Kidney (tissue), 14 donors: ENCODE results near the gene CORO2A. TPM values are rescaled to one million over a fixed set of nuclear protein-coding genes. Genes with fewer than 3 reads are reported as not detected.

Experiments used
- DNase-seq, 5 donors: peaks; one replicate each; pipeline ENCODE4 v3.0.0-alpha.2; 2013 to 2020
- FAIRE-seq: peaks from 2 replicates; lab custom pipeline; 2012; peaks lifted over from hg19 to GRCh38; lab: Jason Lieb, UNC
- H3K27ac ChIP-seq, 2 donors: one replicate each; pipeline ENCODE4 v1.7.0; 2013; ENCODE audit warnings: low read depth in 2 of 2, low read length in 2 of 2, inconsistent platforms in 1 of 2
- H3K27me3 ChIP-seq: one replicate; pipeline ENCODE4 v1.7.1; 2013; ENCODE audit warnings: low read length, inconsistent platforms; ENCODE audit not compliant: control insufficient read depth, insufficient read depth
- H3K36me3 ChIP-seq, 3 donors: one replicate each; pipeline versions ENCODE4 v1.7.0 to v1.7.1; 2013; ENCODE audit warnings: low read length in 3 of 3, control low read depth in 1 of 3, inconsistent platforms in 1 of 3; ENCODE audit not compliant: insufficient read depth in 3 of 3, control insufficient read depth in 2 of 3
- H3K4me1 ChIP-seq, 3 donors: one replicate each; pipeline versions ENCODE4 v1.7.0 to v1.7.1; 2013; ENCODE audit warnings: low read length in 3 of 3, inconsistent platforms in 1 of 3, low read depth in 1 of 3; ENCODE audit not compliant: control insufficient read depth in 2 of 3, insufficient read depth in 2 of 3
- H3K4me3 ChIP-seq, 3 donors: one replicate each; pipeline versions ENCODE4 v1.7.0 to v1.8.1; 2013; ENCODE audit warnings: low read length in 3 of 3, control low read depth in 1 of 3, inconsistent platforms in 1 of 3
- H3K9ac ChIP-seq, 3 donors: one replicate each; pipeline versions ENCODE4 v1.7.0 to v1.7.1; 2013; ENCODE audit warnings: low read length in 3 of 3, control low read depth in 1 of 3, inconsistent platforms in 1 of 3
- H3K9me3 ChIP-seq, 3 donors: one replicate each; pipeline versions ENCODE4 v1.7.0 to v1.7.1; 2013; ENCODE audit warnings: low read length in 3 of 3, control low read depth in 1 of 3, inconsistent platforms in 1 of 3; ENCODE audit not compliant: control insufficient read depth in 2 of 3, insufficient read depth in 1 of 3
- CTCF ChIP-seq: IDR thresholded peaks from 3 replicates; pipeline ENCODE4 v1.5.1; 2012; ENCODE audit warnings: mild to moderate bottlenecking, moderate library complexity, borderline replicate concordance; ENCODE audit not compliant: insufficient read depth; ENCODE audit errors: extremely low read depth
- intact Hi-C: fragments of 100-400 bp; cut with DNase I; formaldehyde crosslinking; loops from one replicate; pipeline ENCODE4 v1.11.1; 2022
- polyA plus RNA-seq: library from polyadenylated mRNA; stranded (reverse); fragments of 350-450 nt; fragmentation: Illumina TruSeq; extraction: RNeasy Lipid Tissue Mini Kit (QIAGEN cat#74804); gene quantifications from one replicate; pipeline ENCODE4 v1.2.3, GENCODE V29; 2014; ENCODE audit warnings: low read depth, low replicate concordance; ENCODE audit not compliant: insufficient read depth
- total RNA-seq: library from RNA; stranded (reverse); fragmentation: NEBNext Ultra II Directional; extraction: Animal tissue kit (Norgen Biotek cat#: 25700); gene quantifications from one replicate; pipeline ENCODE4 v1.2.1, GENCODE V29; 2021
- donor health status: control.
- donor health status: control.
- donor health status: control.
- donor health status: control.
- donor health status: control.
- donor health status: DM: yes; HTN: yes; CAD: no.
- donor health status: Normal renal cell carcinoma (clear cell type).

CORO2A gene
- total and polyA plus RNA-seq, 2 donors from 2014 or later, result 0.90 to 5.3 TPM

DNA sequence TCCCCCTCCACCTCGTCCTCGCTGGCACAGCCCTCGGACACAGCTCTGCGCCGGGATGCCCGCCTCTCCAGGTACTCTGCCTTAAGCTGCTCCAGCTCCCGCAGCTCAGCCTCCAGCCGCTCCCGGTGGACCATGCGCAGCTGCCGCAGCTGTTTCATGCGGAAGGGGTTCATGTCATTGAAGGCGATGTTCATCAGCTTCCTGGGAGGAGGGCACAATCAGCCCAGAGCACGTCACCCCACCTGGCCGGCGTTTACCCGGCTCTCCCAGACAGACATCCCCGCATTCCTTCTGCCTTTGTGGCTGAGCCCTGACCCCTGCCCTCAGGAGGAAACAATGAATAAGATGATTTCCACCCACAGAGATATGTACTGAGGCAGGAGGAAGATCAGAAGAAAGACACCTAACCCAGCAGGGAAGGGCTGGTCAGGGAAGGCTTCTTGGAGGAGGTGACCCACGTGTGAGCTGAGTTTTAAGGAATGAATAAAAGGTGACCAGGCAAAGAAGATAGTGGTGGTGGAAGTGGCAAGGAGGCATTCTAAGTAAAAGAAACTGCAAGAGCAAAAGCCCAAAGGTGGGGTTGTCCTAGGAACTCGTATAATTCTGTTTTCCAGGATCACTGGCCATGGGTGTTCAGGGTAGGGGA, 7.1 kb upstream of the CORO2A start:
- H3K9ac ChIP-seq, result no peak overlapping the region
- no peak overlapping the region for H3K4me3 ChIP-seq
- intact Hi-C loops, result no loop called here
- no peak overlapping the region for H3K27ac ChIP-seq
- no peaks in the 10 kb centered on the region for H3K4me1 ChIP-seq
- FAIRE-seq, result no peak
- DNase-seq, result peak in 1 of 5 donors; percentile 31
- no peak for TF ChIP-seq CTCF
- no peaks in the 10 kb centered on the region for H3K27me3 ChIP-seq
- H3K9me3 ChIP-seq, result no peaks in the 10 kb centered on the region
- peaks cover 0 to 3% (median 0%) of the 10 kb centered on the region in 3 donors for H3K36me3 ChIP-seq

GRCh38 chr9:98195671-98196070, 3.2 kb upstream of the CORO2A start:
- H3K4me1 ChIP-seq, result peaks cover 0 to 3% (median 0%) of the 10 kb centered on the region in 3 donors
- no peak for TF ChIP-seq CTCF
- no peaks in the 10 kb centered on the region for H3K9me3 ChIP-seq
- H3K36me3 ChIP-seq, result peaks cover 0 to 3% (median 0%) of the 10 kb centered on the region in 3 donors
- no peak overlapping the region for H3K4me3 ChIP-seq
- H3K9ac ChIP-seq, result no peak overlapping the region
- DNase-seq, result no peak
- FAIRE-seq, result no peak
- intact Hi-C loops, result no loop called here
- no peaks in the 10 kb centered on the region for H3K27me3 ChIP-seq
- H3K27ac ChIP-seq, result no peak overlapping the region

DNA sequence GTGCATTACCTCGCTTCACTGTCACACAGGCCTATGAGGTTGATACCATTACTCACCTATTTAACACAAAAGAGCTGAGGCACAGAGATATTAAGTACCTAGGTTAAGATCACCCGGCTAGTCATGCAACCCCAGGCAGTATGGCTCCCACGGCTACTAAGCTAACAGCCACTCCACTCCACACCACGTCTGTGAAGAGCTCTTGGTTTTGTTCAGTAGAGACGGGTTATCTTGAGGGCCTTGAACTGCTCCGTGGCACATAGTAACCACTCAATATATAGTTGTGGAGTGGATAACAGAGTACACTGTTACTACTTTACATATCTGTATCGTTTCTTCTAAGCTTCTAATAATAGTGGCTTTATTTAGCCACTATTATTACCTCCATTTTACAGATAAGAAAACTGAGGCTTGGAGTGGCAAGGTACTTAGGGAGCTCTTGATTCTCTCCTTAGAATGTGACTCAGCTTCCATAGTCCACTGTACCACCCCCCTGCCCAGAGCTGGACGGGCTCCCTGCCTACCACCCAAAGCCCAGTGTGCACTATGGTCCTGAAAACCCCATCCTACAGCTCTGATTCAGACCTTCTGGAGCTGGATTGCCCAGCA, 1.0 kb upstream of the CORO2A start:
- peak overlapping the region in 1 of 3 donors; percentile 37 for H3K9ac ChIP-seq
- intact Hi-C loops, result no loop called here

More for the DNA sequence above, 1.0 kb upstream of the CORO2A start:
- Histone ChIP-seq H3K27me3 (no peaks in the 10 kb centered on the region), H3K9me3 (no peaks in the 10 kb centered on the region), H3K4me3 (peak overlapping the region in 2 of 3 donors; percentile 64 to 71), H3K27ac (no peak overlapping the region), H3K36me3 (no peaks in the 10 kb centered on the region), H3K4me1 (peaks cover 0 to 3% (median 0%) of the 10 kb centered on the region in 3 donors)
- DNase-seq (no peak), FAIRE-seq (no peak)
- no peak for TF ChIP-seq CTCF
